Suppressor macrophage (primary cell): Measurements from ENCODE around the gene GRID2IP.

Experiments used
- DNase-seq, 4 experiments: peaks; one replicate each; pipeline ENCODE4 v3.0.0-alpha.2; 2020 to 2022

Gene GRID2IP

GRCh38 chr7:6447581-6448199 lies 103.6 kb downstream of the GRID2IP start, which contains the start of gene DAGLB:
Gene DAGLB, minus strand, starts transcription at chr7:6447954. Its CDS starts 112 bp downstream, at chr7:6447842.
- DNase-seq: peak; percentile 98 to 100 (median 98)
